CD4-positive, alpha-beta memory T cell (primary cell): Measurements from ENCODE around the gene EHD1. TPM values are rescaled to one million over a fixed set of nuclear protein-coding genes. Genes with fewer than 3 reads are reported as not detected.

ENCODE experiments used
- CTCF ChIA-PET: fragments of 350-600 bp; sonication (Branson Sonifier 250); formaldehyde crosslinking; loops from one replicate; lab custom pipeline; 2021; ENCODE audit warnings: inconsistent platforms; ENCODE audit not compliant: partially characterized antibody; lab: Charles Lee
- POLR2A ChIA-PET: fragments of 350-600 bp; sonication (Branson Sonifier 250); formaldehyde crosslinking; loops from one replicate; lab custom pipeline; 2021; ENCODE audit not compliant: partially characterized antibody; lab: Charles Lee
- DNase-seq, 5 donors: peaks; one replicate each; pipeline versions ENCODE4 v3.0.0 to v3.0.0-alpha.2; 2020 to 2022; ENCODE audit warnings: mixed read lengths in 1 of 5
- H3K27ac ChIP-seq: one replicate; pipeline ENCODE4 v1.7.0; 2013; ENCODE audit warnings: low read depth, low read length
- H3K27me3 ChIP-seq: 2 replicates; pipeline ENCODE4 v1.7.0; 2013; ENCODE audit warnings: mild to moderate bottlenecking, low read length, moderate library complexity; ENCODE audit not compliant: insufficient read depth
- H3K36me3 ChIP-seq: 2 replicates; pipeline ENCODE4 v1.7.0; 2013; ENCODE audit warnings: mild to moderate bottlenecking, low read length, moderate library complexity; ENCODE audit not compliant: insufficient read depth
- H3K4me1 ChIP-seq: 2 replicates; pipeline ENCODE4 v1.7.0; 2013; ENCODE audit warnings: mild to moderate bottlenecking, low read length, moderate library complexity; ENCODE audit not compliant: insufficient read depth
- H3K4me3 ChIP-seq, 2 donors: one replicate each; pipeline ENCODE4 v1.7.0; 2013; ENCODE audit warnings: low read length in 2 of 2, mild to moderate bottlenecking in 1 of 2
- H3K9me3 ChIP-seq, 2 donors: one replicate each; pipeline ENCODE4 v1.7.0; 2013; ENCODE audit warnings: low read length in 2 of 2, control low read depth in 1 of 2; ENCODE audit not compliant: control insufficient read depth in 1 of 2
- H3K27ac Mint-ChIP-seq, 7 donors: one replicate each; pipeline ENCODE4 v1.8.0; 2020 to 2021; ENCODE audit warnings: mixed read lengths in 7 of 7, mild to moderate bottlenecking in 6 of 7, inconsistent platforms in 3 of 7, moderate library complexity in 3 of 7
- H3K27me3 Mint-ChIP-seq, 2 donors: one replicate each; pipeline ENCODE4 v1.8.0; 2020 to 2021; ENCODE audit warnings: mixed read lengths in 2 of 2
- H3K36me3 Mint-ChIP-seq, 2 donors: one replicate each; pipeline ENCODE4 v1.8.0; 2020 to 2021; ENCODE audit warnings: mixed read lengths in 2 of 2, inconsistent platforms in 1 of 2, mild to moderate bottlenecking in 1 of 2
- H3K4me1 Mint-ChIP-seq, 4 donors: one replicate each; pipeline ENCODE4 v1.8.0; 2020 to 2021; ENCODE audit warnings: mixed read lengths in 4 of 4, mild to moderate bottlenecking in 1 of 4
- H3K4me3 Mint-ChIP-seq, 8 donors: one replicate each; pipeline ENCODE4 v1.8.0; 2020 to 2021; ENCODE audit warnings: mixed read lengths in 8 of 8, mild to moderate bottlenecking in 7 of 8, moderate library complexity in 6 of 8, inconsistent platforms in 3 of 8
- H3K9me3 Mint-ChIP-seq, 8 donors: one replicate each; pipeline ENCODE4 v1.8.0; 2020 to 2021; ENCODE audit warnings: mixed read lengths in 8 of 8, mild to moderate bottlenecking in 5 of 8, inconsistent platforms in 3 of 8, moderate library complexity in 1 of 8
- intact Hi-C: fragments of 100-400 bp; cut with micrococcal nuclease; formaldehyde crosslinking; loops from one replicate; pipeline ENCODE4 v1.15.1; 2023
- polyA plus RNA-seq, 2 donors: library from polyadenylated mRNA; unstranded; fragments of 300-500 nt; fragmentation: Illumina TruSeq; gene quantifications; one replicate each; pipeline ENCODE4 v1.2.3, GENCODE V29; 2021
- total RNA-seq, 2 experiments: library from RNA; stranded (reverse); gene quantifications; one replicate each; pipeline ENCODE4 v1.2.3, GENCODE V29; 2021

Gene EHD1
- total and polyA plus RNA-seq, 4 experiments from 2014 or later, result 125 to 279 (median 234) TPM

DNA sequence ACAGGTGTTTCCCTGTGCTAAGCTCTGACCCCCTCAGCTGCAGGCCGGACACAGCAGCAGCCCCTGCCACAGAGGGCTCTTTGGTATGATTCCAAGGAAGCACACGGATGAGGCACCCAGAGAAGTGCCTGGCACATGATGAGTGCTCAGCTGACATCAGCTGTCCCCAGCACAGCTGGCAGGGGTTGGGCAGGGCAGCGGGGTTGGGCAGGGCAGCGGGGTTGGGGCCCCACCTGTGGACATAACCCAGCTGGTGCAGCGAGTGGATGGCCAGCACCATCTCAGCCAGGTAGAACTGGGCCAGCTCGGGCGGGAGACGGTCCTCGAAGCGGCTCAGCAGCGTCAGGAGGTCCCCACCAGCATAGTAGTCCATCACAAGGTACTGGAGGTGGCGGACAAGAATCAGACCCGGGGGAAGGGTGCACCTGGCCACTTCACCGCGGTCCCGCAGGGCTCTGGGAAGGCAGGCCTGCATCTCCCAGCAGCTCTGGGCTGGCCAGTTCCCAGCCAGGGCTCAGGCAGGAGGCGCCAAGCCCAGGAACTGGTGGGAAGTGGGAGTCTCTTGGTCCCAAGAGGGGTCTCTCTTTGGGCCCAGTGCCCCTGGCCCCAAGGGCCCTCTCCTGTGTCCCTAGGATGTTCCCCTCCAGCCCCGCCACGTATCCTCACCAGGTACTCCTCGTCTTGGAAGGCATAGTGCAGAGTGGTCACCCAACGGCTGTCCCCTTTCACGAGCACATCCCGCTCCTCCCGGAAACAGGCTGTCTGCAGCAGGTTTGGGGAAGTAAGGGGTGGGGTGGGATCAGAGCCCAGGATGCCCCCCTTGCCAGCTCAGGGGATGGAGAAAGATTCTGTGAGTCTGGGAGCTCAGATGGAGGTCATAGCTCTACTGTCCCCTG, 38.3 kb downstream of the EHD1 start:
- no peak overlapping the region for H3K27ac Mint-ChIP-seq
- H3K4me3 Mint-ChIP-seq, result no peak overlapping the region
- intact Hi-C loops, result loop anchor here (5.0 kb wide), 1 partner anchor 38 kb away; the partner anchor contains the start of gene MAP4K2
- Histone ChIP-seq H3K4me3 (no peak overlapping the region), H3K4me1 (peaks cover 12% of the 10 kb centered on the region), H3K27me3 (no peaks in the 10 kb centered on the region), H3K36me3 (no peaks in the 10 kb centered on the region), H3K27ac (no peak overlapping the region), H3K9me3 (no peaks in the 10 kb centered on the region)
- H3K4me1 Mint-ChIP-seq, result peaks cover 6 to 20% (median 12%) of the 10 kb centered on the region in 4 donors
- H3K9me3 Mint-ChIP-seq, result no peaks in the 10 kb centered on the region
- POLR2A ChIA-PET, result interaction anchor here (1.2 to 1.5 kb wide), 2 partner anchors 9 to 37 kb away, joined by 3 to 5 read pairs; no protein-coding TSS in a partner anchor
- peak in 1 of 5 donors; percentile 19 for DNase-seq
- H3K27me3 Mint-ChIP-seq, result no peaks in the 10 kb centered on the region
- peaks cover 0 to 5% of the 10 kb centered on the region in 2 donors for H3K36me3 Mint-ChIP-seq
- CTCF ChIA-PET, result interaction anchor here (0.8 to 1.6 kb wide), 4 partner anchors 8 to 54 kb away, joined by 3 to 4 read pairs (median 4); no protein-coding TSS in a partner anchor

DNA sequence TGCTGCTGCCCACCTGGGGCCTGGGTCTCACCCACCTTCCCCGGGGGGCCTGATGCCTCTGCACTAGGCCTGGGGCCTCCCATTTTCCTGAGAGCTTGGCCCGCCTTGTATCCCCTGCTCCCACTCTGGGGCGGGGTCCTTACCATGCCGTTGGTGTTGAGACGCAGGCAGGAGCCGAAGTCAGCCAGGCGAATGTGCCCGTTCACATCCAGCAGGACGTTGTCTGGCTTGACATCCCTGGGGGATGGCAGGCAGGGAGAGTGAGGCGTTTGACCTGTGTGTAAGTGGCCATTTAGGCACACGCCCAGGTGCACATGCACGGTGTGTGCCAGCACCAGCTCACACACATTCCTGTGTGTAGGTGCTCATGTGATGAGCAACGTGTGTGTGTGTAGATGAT, 39.1 kb downstream of the EHD1 start:
- Mint-ChIP-seq H3K27me3 (no peaks in the 10 kb centered on the region), H3K4me3 (no peak overlapping the region), H3K4me1 (peaks cover 3 to 16% (median 9%) of the 10 kb centered on the region in 4 donors), H3K36me3 (peaks cover 0 to 5% of the 10 kb centered on the region in 2 donors), H3K9me3 (no peaks in the 10 kb centered on the region), H3K27ac (peak overlapping the region in 1 of 7 donors; percentile 47)
- no peak for DNase-seq
- Histone ChIP-seq H3K27ac (no peak overlapping the region), H3K4me1 (peaks cover 8% of the 10 kb centered on the region), H3K9me3 (no peaks in the 10 kb centered on the region), H3K36me3 (no peaks in the 10 kb centered on the region), H3K27me3 (no peaks in the 10 kb centered on the region), H3K4me3 (no peak overlapping the region)
- intact Hi-C loops, result no loop called here
- POLR2A ChIA-PET, result interaction anchor here (1.2 to 1.5 kb wide), 2 partner anchors 9 to 38 kb away, joined by 3 to 5 read pairs; no protein-coding TSS in a partner anchor
- CTCF ChIA-PET, result interaction anchor here (1.2 to 1.6 kb wide), 2 partner anchors 49 to 55 kb away, joined by 3 to 4 read pairs; no protein-coding TSS in a partner anchor

DNA sequence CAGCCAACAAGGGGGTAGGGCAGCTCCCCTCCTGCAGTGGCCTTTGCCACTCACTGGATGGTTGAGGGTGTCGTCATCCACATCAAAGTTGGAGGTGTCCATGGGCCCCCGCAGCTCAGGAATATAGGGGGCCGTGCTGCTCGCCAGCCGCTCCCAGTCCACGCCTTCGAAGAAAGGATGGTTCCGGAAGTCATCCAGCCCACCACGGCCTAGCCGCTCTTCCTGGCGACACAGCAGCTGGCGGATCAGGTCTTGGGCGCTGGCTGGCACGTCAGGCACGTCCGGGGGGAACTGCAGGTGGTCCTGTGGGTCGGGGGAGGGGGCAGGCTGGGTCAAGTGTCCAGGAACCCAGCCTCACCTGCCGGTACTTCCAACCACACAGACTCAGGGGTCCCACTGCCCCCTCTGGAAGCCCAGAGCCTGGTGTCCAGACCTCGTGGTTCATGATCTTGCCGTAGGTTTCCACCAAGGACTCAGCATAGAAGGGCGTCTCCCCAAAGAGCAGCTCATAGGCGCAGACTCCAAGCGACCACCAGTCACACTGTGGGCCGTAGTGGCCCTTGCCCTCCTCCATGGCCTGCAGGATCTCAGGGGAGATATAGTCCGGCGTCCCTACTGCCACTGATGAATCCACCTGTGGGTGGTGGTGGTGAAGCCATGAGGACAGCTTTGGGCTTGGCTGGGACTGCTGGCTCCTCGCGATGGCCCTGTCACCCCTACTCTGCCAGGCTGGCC, 39.7 kb downstream of the EHD1 start:
- no peak overlapping the region for H3K27ac ChIP-seq
- H3K27me3 Mint-ChIP-seq, result no peaks in the 10 kb centered on the region
- CTCF ChIA-PET, result interaction anchor here (1.2 to 1.6 kb wide), 2 partner anchors 49 to 55 kb away, joined by 3 to 4 read pairs; no protein-coding TSS in a partner anchor

DNA sequence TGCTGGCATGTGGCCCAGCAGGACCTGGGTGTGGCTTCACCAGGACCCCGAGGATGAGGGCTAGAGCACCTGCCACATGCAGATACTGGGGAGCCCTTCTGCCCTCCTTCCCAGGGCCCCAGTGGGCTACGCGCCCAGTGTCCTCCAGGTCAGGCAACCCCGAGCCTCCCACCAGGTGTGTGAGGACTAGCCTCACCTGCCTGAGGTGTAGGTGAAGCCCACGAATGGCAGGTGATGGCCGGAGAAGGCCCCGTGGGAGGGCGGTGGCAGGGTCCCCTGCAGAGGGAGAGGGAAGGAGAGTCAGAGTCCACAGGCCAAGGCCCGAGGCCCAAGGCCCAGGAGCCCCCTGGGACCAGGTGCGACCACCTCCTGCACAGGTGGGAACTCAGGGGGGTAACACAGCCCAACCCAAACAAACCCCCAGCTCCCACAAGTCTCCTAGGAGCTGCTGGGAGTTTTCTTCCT, 40.5 kb downstream of the EHD1 start:
- no peaks in the 10 kb centered on the region for H3K9me3 ChIP-seq
- ChIA-PET CTCF (no interaction called here), POLR2A (no interaction called here)
- Mint-ChIP-seq H3K36me3 (peaks cover 0 to 5% of the 10 kb centered on the region in 2 donors), H3K4me3 (no peak overlapping the region), H3K9me3 (no peaks in the 10 kb centered on the region), H3K27ac (no peak overlapping the region), H3K4me1 (peaks cover 0 to 5% (median 3%) of the 10 kb centered on the region in 4 donors), H3K27me3 (no peaks in the 10 kb centered on the region)
- H3K27me3 ChIP-seq, result no peaks in the 10 kb centered on the region
- peak in 1 of 5 donors; percentile 25 for DNase-seq
- no peaks in the 10 kb centered on the region for H3K4me1 ChIP-seq
- no peak overlapping the region for H3K27ac ChIP-seq
- H3K4me3 ChIP-seq, result no peak overlapping the region
- no peaks in the 10 kb centered on the region for H3K36me3 ChIP-seq
- intact Hi-C loops, result no loop called here

More for the DNA sequence above, 39.7 kb downstream of the EHD1 start:
- Histone ChIP-seq H3K36me3 (no peaks in the 10 kb centered on the region), H3K4me3 (no peak overlapping the region), H3K4me1 (peaks cover 4% of the 10 kb centered on the region), H3K9me3 (no peaks in the 10 kb centered on the region), H3K27me3 (no peaks in the 10 kb centered on the region)
- Mint-ChIP-seq H3K4me3 (no peak overlapping the region), H3K27ac (no peak overlapping the region), H3K9me3 (no peaks in the 10 kb centered on the region), H3K36me3 (peaks cover 0 to 5% of the 10 kb centered on the region in 2 donors), H3K4me1 (peaks cover under 1 to 12% (median 6%) of the 10 kb centered on the region in 4 donors)
- POLR2A ChIA-PET, result no interaction called here
- intact Hi-C loops, result no loop called here
- peak in 1 of 5 donors; percentile 1 for DNase-seq

DNA sequence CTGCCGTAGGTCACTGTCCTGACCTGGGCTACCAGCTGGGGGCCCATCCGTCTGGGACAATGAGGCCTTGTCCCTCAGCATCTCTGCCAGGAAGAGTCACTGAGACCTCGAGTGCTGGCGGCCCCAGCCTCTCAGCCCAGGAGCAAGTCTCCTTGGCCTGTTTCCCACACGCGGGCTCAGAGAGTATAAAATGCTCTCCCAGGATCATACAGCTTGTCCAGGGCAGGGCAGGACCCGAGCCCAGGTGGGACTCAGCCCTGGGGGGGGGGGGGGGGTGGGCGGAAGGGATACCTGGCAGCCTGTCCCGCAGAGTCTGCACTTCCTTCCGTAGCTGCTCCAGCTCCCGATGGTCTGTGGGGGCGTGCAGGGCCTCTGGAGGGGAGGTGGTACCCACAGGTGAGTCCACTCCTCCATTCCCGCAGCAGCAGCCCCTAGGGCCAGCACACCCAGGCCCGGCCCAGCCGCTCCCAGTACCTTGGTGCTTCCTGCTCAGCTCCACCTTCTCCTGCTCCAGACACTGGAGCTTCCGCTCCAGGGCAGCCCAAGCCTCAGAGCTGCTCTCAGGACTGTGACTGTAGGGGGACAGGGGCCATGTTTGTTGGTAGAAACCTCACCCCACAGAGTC, 41.9 kb downstream of the EHD1 start:
- Mint-ChIP-seq H3K36me3 (peaks cover 3 to 5% of the 10 kb centered on the region in 2 donors), H3K27ac (peak overlapping the region in 1 of 7 donors; percentile 46), H3K4me1 (peaks cover 0 to 4% (median 3%) of the 10 kb centered on the region in 4 donors), H3K27me3 (no peaks in the 10 kb centered on the region), H3K4me3 (no peak overlapping the region), H3K9me3 (no peaks in the 10 kb centered on the region)
- CTCF ChIA-PET, result no interaction called here
- intact Hi-C loops, result no loop called here
- Histone ChIP-seq H3K36me3 (no peaks in the 10 kb centered on the region), H3K4me1 (no peaks in the 10 kb centered on the region), H3K27ac (no peak overlapping the region), H3K27me3 (no peaks in the 10 kb centered on the region), H3K9me3 (no peaks in the 10 kb centered on the region), H3K4me3 (no peak overlapping the region)
- DNase-seq, result peak in 1 of 5 donors; percentile 9
- POLR2A ChIA-PET, result interaction anchor here (1.4 kb wide), 1 partner anchor 58 kb away, joined by 3 read pairs; the partner anchor contains the start of gene SF1

DNA sequence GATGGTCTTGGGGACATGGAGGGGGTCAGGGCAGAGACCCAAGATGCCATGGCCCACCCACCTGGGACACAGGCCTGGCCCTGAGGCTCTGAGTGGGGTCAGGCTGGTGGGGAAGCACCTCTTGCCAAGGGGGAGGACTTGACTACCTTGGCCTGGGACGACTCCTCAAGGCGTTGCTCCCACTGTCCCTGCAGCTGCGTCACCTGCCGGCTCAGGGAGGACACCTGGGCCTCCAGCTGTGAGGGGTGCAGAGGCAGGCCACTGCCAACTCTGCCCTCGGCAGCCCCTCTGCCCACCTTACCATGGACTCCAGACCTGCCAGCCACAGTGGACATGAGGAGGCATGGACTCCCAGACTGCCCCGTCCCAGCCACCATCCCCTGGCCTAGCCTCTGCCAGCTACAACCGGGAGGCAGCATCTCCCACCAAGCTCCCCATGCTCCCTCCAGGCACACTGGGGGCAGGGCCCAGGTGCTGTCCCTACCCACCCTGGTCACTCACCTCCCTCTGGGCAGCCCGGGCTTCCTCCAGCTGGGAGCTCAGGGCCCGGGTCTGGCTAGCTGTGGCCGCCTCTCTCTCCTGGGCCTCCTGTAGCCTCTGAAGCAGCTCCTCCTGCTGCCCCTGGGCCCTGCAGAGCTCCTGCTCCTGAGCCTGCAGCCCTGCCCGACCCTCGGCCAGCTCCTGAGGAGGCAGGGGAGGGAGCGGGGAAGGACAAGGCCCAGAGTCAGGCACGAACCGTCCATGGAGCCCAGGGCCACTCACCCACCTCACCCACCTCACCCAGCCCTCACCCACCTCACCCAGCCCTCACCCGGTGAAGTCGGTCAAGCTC, 42.6 kb downstream of the EHD1 start:
- ChIA-PET POLR2A (interaction anchor here (1.4 kb wide), 1 partner anchor 57 kb away, joined by 3 read pairs; the partner anchor contains the start of gene SF1), CTCF (no interaction called here)
- peaks cover 3 to 5% of the 10 kb centered on the region in 2 donors for H3K36me3 Mint-ChIP-seq
- intact Hi-C loops, result no loop called here
- Histone ChIP-seq H3K27ac (no peak overlapping the region), H3K4me3 (no peak overlapping the region), H3K4me1 (no peaks in the 10 kb centered on the region), H3K36me3 (no peaks in the 10 kb centered on the region), H3K9me3 (no peaks in the 10 kb centered on the region), H3K27me3 (no peaks in the 10 kb centered on the region)
- H3K9me3 Mint-ChIP-seq, result no peaks in the 10 kb centered on the region
- no peaks in the 10 kb centered on the region for H3K27me3 Mint-ChIP-seq
- H3K4me1 Mint-ChIP-seq, result peaks cover 0 to 4% (median 3%) of the 10 kb centered on the region in 4 donors
- no peak overlapping the region for H3K27ac Mint-ChIP-seq
- peak in 1 of 5 donors; percentile 18 for DNase-seq
- no peak overlapping the region for H3K4me3 Mint-ChIP-seq
